Breast epithelium (tissue), 4 donors: Measurements from ENCODE around the gene CHPT1. TPM values are rescaled to one million over a fixed set of nuclear protein-coding genes. Genes with fewer than 3 reads are reported as not detected.

ENCODE experiments used
- DNase-seq, 2 donors: peaks; one replicate each; pipeline ENCODE4 v3.0.0-alpha.2; 2019; ENCODE audit warnings: low spot score in 2 of 2
- H3K27ac ChIP-seq, 2 donors: fragments of 200-600 bp; sonication (generic) in 1 of 2; one replicate each; pipeline ENCODE4 v1.5.1; 2016 to 2019; ENCODE audit warnings: mild to moderate bottlenecking in 1 of 2
- H3K27me3 ChIP-seq, 2 donors: fragments of 200-600 bp; sonication (generic) in 1 of 2; one replicate each; pipeline versions ENCODE4 v1.5.1 to v1.6.0; 2017 to 2019; ENCODE audit warnings: control low read depth in 1 of 2, mild to moderate bottlenecking in 1 of 2
- H3K36me3 ChIP-seq: fragments of 200-600 bp; one replicate; pipeline ENCODE4 v1.5.1; 2019
- H3K4me1 ChIP-seq, 2 donors: fragments of 200-600 bp; sonication (generic); one replicate each; pipeline ENCODE4 v1.5.1; 2016 to 2019; ENCODE audit warnings: control low read depth in 1 of 2
- H3K4me3 ChIP-seq, 3 donors: fragments of 200-600 bp; sonication (generic); 1 replicate in 2 of 3; 2 replicates in 1 of 3; pipeline ENCODE4 v1.5.1; 2016 to 2019; ENCODE audit warnings: mild to moderate bottlenecking in 3 of 3, moderate library complexity in 2 of 3
- H3K9me3 ChIP-seq, 2 donors: fragments of 200-600 bp; sonication (generic) in 1 of 2; one replicate each; pipeline ENCODE4 v1.5.1; 2016 to 2019; ENCODE audit warnings: control low read depth in 1 of 2
- CTCF ChIP-seq, 3 donors: fragments of 450-650 bp; IDR thresholded peaks; one replicate each; pipeline ENCODE4 v1.5.1; 2016 to 2017; ENCODE audit warnings: antibody characterized with exemption in 3 of 3, mild to moderate bottlenecking in 3 of 3, moderate library complexity in 3 of 3
- POLR2A ChIP-seq: fragments of 450-650 bp; IDR thresholded peaks from one replicate; pipeline ENCODE4 v1.6.1; 2016; ENCODE audit warnings: antibody characterized with exemption, mild to moderate bottlenecking, moderate library complexity
- POLR2AphosphoS5 ChIP-seq, 3 donors: sonication (generic); formaldehyde crosslinking; IDR thresholded peaks; one replicate each; pipeline ENCODE4 v1.6.1; 2017; ENCODE audit warnings: antibody characterized with exemption in 3 of 3
- intact Hi-C: fragments of 100-400 bp; cut with DNase I; formaldehyde crosslinking; loops from one replicate; pipeline ENCODE4 v1.15.1; 2023; ENCODE audit warnings: low total_unique reads
- total RNA-seq, 3 donors: library from RNA; depleted of rRNA; stranded (reverse); fragments of >200 nt; gene quantifications; one replicate each; pipeline ENCODE4 v1.1.0, GENCODE V29; 2016

The CHPT1 gene
- total RNA-seq, 3 donors from 2014 or later: 148 to 334 (median 278) TPM

- peaks cover 0 to 3% of the 10 kb centered on the region in 2 donors for H3K4me1 ChIP-seq
- H3K36me3 ChIP-seq: no peaks in the 10 kb centered on the region
- peak overlapping the region in 1 of 2 donors; percentile 62 for H3K27ac ChIP-seq
- no peaks in the 10 kb centered on the region for H3K27me3 ChIP-seq
- H3K4me3 ChIP-seq: peak overlapping the region in 2 of 3 donors; percentile 83 to 99
- intact Hi-C loops: loop anchor here (2.0 kb wide), 1 partner anchor 56 kb away; no protein-coding TSS in a partner anchor
- TF ChIP-seq POLR2A (no peak), CTCF (IDR thresholded peaks at IDR 0.05) (no peak), POLR2AphosphoS5 (IDR thresholded peaks at IDR 0.05) (no peak)
- no peaks in the 10 kb centered on the region for H3K9me3 ChIP-seq
- no peak for DNase-seq
These were observed 2.9 kb downstream of the CHPT1 start for GRCh38 chr12:101700299-101700820.

GRCh38 chr12:101703487-101703886 is 6.0 kb downstream of the CHPT1 start:
- intact Hi-C loops: no loop called here
- Histone ChIP-seq H3K36me3 (no peaks in the 10 kb centered on the region), H3K4me3 (peak overlapping the region in 1 of 3 donors; percentile 38), H3K4me1 (no peaks in the 10 kb centered on the region), H3K27me3 (no peaks in the 10 kb centered on the region), H3K9me3 (no peaks in the 10 kb centered on the region), H3K27ac (peak overlapping the region; percentile 19 to 53)
- TF ChIP-seq POLR2A (no peak), POLR2AphosphoS5 (IDR thresholded peaks at IDR 0.05) (no peak), CTCF (IDR thresholded peaks at IDR 0.05) (no peak)
- no peak for DNase-seq

GRCh38 chr12:101706403-101706802 is 9.0 kb downstream of the CHPT1 start:
- no peak for DNase-seq
- intact Hi-C loops: no loop called here
- Histone ChIP-seq H3K36me3 (no peaks in the 10 kb centered on the region), H3K4me3 (no peak overlapping the region), H3K9me3 (no peaks in the 10 kb centered on the region), H3K27ac (no peak overlapping the region), H3K27me3 (no peaks in the 10 kb centered on the region), H3K4me1 (no peaks in the 10 kb centered on the region)
- no peak for TF ChIP-seq CTCF (IDR thresholded peaks at IDR 0.05)
- TF ChIP-seq POLR2AphosphoS5 (IDR thresholded peaks at IDR 0.05): no peak
- no peak for TF ChIP-seq POLR2A

- Histone ChIP-seq H3K36me3 (no peaks in the 10 kb centered on the region), H3K27me3 (no peaks in the 10 kb centered on the region), H3K9me3 (no peaks in the 10 kb centered on the region), H3K4me3 (no peak overlapping the region), H3K27ac (no peak overlapping the region), H3K4me1 (no peaks in the 10 kb centered on the region)
- no peak for DNase-seq
- intact Hi-C loops: no loop called here
- TF ChIP-seq POLR2AphosphoS5 (IDR thresholded peaks at IDR 0.05): no peak
- no peak for TF ChIP-seq POLR2A
- TF ChIP-seq CTCF (IDR thresholded peaks at IDR 0.05): no peak
These were observed 9.8 kb downstream of the CHPT1 start for GRCh38 chr12:101707131-101707782.

GRCh38 chr12:101710288-101710687 is 12.8 kb downstream of the CHPT1 start:
- Histone ChIP-seq H3K9me3 (no peaks in the 10 kb centered on the region), H3K4me1 (no peaks in the 10 kb centered on the region), H3K27ac (no peak overlapping the region), H3K4me3 (no peak overlapping the region), H3K36me3 (no peaks in the 10 kb centered on the region), H3K27me3 (no peaks in the 10 kb centered on the region)
- no peak for DNase-seq
- no peak for TF ChIP-seq CTCF (IDR thresholded peaks at IDR 0.05)
- no peak for TF ChIP-seq POLR2A
- TF ChIP-seq POLR2AphosphoS5 (IDR thresholded peaks at IDR 0.05): no peak
- intact Hi-C loops: no loop called here
